Motor neuron (in vitro differentiated cells): ENCODE measurements around the gene EHD1. TPM values are rescaled to one million over a fixed set of nuclear protein-coding genes. Genes with fewer than 3 reads are reported as not detected.

Experiments used
- ATAC-seq, 8 experiments: fragments of 200-7000 bp; cut with Tn5 transposase; replicated peaks in 6 of 8; 2 replicates each; pipeline ENCODE4 v1.8.0; 2021; ENCODE audit warnings: mild to moderate bottlenecking in 8 of 8, moderate library complexity in 8 of 8
- H3K27ac ChIP-seq, 2 donors: fragments of 250-450 bp; sonication (Bioruptor Pico); 2 replicates each; pipeline ENCODE4 v1.9.0; 2021; ENCODE audit warnings: antibody characterized with exemption in 2 of 2, mild to moderate bottlenecking in 2 of 2, moderate library complexity in 1 of 2
- H3K4me1 ChIP-seq, 2 donors: fragments of 250-450 bp; sonication (Bioruptor Pico); replicated peaks in 1 of 2; 2 replicates each; pipeline ENCODE4 v1.6.1; 2021; ENCODE audit warnings: antibody characterized with exemption in 2 of 2, mild to moderate bottlenecking in 2 of 2, moderate library complexity in 1 of 2
- H3K4me3 ChIP-seq, 5 donors: fragments of 250-450 bp; sonication (Bioruptor Pico); 2 replicates each; pipeline ENCODE4 v1.9.0; 2021; ENCODE audit warnings: antibody characterized with exemption in 5 of 5, mild to moderate bottlenecking in 5 of 5, moderate library complexity in 4 of 5
- whole genome bisulfite sequencing, 10 experiments: fragments of 450-650 bp; shearing (Covaris generic); methylation state at CpG; one replicate each; pipeline ENCODE4 v1.0.0; 2022; 5-methylcytosine and 5-hydroxymethylcytosine counted together
- in situ Hi-C, 9 experiments: fragments of 400-800 bp; cut with MboI; loops; one replicate each; pipeline ENCODE4 v1.15.0; 2021; ENCODE audit warnings: low sequenced_read_pairs in 9 of 9, low pct_unique_long_range_greater_than_20kb in 2 of 9; ENCODE audit not compliant: unreplicated experiment in 9 of 9
- total RNA-seq, 8 experiments: library from RNA; unstranded; fragments of 300-600 nt; gene quantifications; 2 replicates each; pipeline versions ENCODE4 v1.2.3 to v1.2.4, GENCODE V29; 2022

The EHD1 gene
- total RNA-seq, 8 experiments from 2014 or later, result 20.2 to 37.2 (median 30.6) TPM

DNA sequence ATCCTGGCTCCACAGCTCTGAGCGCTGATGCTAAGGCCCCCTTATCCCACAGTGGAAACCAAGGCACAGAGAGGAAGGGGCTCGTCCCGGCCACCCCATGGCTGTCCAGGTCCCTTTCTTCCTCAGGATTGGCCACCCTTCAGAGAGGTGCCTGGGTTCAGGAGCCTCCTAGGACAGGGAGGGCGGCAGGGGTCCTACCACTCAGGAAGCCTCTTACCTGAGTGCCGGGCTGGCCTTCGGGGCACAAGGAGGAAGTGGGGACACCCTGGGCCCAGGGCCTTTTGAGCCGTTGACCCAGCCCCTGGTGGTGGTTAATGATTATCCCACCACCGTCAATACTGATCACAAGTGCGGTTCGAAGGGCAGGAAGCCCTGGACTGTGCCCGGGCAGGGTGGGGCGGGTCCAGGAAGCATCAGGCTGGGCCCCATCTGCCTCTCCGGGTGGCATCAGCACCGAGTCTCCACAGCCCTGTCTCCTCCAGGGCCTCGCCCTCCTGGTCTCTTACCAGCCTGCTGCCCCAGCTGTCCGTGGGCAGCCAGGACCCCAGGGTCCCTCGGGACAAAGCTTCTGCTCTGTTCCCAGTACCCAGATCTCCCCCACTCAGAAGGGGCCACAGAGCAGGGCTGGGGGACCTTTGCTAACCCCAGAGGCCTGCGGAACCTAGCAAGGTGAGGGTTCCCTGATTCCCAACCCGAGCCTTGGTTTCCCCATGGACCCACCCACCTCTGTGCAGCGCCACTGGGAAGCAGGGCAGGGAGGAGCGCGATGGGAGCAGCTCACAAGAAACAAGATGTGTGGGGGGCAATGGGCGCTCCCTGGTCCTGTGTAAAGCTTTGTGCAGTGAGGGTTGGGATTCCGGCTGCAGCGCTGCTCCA lies 15.0 kb upstream of the EHD1 start:
- Histone ChIP-seq H3K4me3 (no peak overlapping the region), H3K4me1 (peaks cover 8 to 18% of the 10 kb centered on the region in 2 donors), H3K27ac (no peak overlapping the region)
- ATAC-seq, result peak in 2 of 8 experiments; percentile 2 to 5
- WGBS, 10 experiments, result 67 to 100% (median 73%) methylated on average over 1 to 4 of the region's 25 CpGs; no CpG with 5 or more reads in 7 of the 10 experiments
- in situ Hi-C loops, result loop anchor here in 1 of 9 experiments (10.0 kb wide), 1 partner anchor 49 kb away; the partner anchor contains the start of gene CDC42BPG

DNA sequence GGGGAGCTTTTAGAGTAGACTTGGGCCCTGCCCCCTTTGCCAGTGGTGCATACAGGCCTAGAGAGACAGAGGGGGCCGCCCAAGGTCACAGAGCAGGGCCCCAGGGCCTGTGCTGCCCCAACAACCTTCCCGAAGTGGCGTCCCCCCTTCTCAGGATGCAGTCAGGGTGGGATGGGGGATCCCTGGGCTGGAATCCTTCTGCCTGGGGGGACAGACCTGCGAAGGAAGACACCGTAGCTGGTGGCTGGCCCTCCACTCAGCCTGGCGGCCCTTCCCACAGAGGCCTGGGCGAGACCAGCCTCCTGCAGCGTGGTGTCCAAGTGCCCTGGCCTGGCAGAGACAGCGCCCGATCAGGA lies 14.4 kb upstream of the EHD1 start:
- Histone ChIP-seq H3K4me3 (no peak overlapping the region), H3K27ac (no peak overlapping the region), H3K4me1 (peaks cover 14 to 24% of the 10 kb centered on the region in 2 donors)
- no peak for ATAC-seq
- WGBS, 10 experiments, result 80 to 100% methylated on average over 1 to 3 of the region's 10 CpGs; no CpG with 5 or more reads in 8 of the 10 experiments
- in situ Hi-C loops, result loop anchor here in 1 of 9 experiments (10.0 kb wide), 1 partner anchor 48 kb away; the partner anchor contains the start of gene CDC42BPG

DNA sequence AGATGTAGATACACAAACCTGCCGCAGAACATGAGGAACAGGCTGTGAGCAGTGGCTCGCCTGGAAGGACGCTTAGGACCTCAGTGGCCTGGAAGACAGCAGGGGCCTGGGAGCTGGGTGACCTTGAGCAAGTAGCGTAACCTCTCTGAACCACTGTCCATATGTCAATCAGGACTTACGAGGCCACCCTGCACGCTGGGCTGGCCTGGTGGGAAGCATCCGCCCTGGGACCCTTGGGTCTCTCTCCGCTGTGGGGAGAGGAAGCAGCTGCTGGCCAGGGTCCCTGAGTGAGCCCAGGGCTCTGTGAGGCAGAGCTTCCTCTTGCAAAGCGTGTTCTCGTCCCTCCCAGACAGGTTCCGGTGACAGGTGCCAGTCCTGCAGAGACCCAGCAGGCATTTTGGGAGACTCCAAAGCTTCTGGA lies 14.0 kb upstream of the EHD1 start:
- Histone ChIP-seq H3K4me3 (no peak overlapping the region), H3K4me1 (peaks cover 16 to 28% of the 10 kb centered on the region in 2 donors), H3K27ac (no peak overlapping the region)
- no peak for ATAC-seq
- in situ Hi-C loops, result loop anchor here in 1 of 9 experiments (10.0 kb wide), 1 partner anchor 48 kb away; the partner anchor contains the start of gene CDC42BPG
- 65 to 100% (median 91%) methylated on average over 1 to 4 of the region's 11 CpGs; no CpG with 5 or more reads in 3 of the 10 experiments for WGBS, 10 experiments

DNA sequence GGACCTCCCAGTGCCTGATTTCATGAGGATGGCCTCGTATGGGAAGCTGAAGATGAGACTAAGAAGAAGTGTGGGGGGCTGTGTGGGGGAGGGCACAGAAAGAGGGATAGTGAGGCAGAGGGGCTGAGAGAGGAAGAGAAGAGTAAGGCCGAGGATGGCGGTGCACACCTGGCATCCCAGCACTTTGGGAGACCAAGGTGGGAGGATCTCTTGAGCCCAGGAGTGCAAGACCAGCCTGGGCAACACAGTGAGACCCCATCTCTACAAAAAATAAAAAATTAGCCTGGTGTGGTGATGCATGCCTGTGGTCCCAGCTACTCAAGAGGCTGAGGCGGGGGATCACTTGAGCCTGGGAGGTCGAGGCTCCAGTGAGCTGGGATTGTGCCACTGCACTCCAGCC lies 13.5 kb upstream of the EHD1 start:
- H3K4me3 ChIP-seq, result no peak overlapping the region
- H3K27ac ChIP-seq, result no peak overlapping the region
- no peak for ATAC-seq
- in situ Hi-C loops, result loop anchor here in 1 of 9 experiments (10.0 kb wide), 1 partner anchor 47 kb away; the partner anchor contains the start of gene CDC42BPG
- WGBS, 10 experiments, result 10 to 100% (median 31%) methylated on average over 1 to 2 of the region's 5 CpGs; no CpG with 5 or more reads in 6 of the 10 experiments
- peaks cover 16 to 33% of the 10 kb centered on the region in 2 donors for H3K4me1 ChIP-seq

DNA sequence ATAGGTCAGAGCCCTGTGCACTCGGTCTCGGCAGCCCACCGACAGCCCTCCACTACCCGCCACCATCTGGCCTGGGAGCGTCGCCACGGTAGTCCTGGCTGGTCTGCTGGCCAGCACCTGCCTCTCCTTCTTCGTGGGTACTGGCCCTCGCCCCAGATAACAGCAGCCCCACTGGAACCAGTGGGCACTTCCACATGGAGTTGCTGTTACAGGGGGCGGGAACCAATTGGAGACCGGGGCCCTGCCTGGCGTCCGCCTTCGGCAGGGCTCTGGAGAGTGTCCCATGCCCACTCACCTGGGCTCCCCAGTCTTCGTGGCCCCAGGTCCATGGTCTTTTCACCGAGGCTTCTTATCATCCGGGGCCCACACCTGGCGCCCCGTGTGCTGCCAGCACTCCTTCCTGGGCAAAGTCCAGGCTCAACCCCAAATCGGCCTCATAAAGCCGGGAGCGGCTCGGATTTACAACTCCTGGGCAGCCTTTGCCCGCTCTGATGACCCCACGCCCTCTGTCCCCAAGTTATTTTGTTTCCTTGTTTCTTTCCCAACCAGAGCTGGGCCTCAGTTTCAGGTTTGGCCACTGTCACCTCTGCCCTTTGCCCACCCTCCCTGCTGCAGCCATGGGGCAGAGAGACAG lies 12.9 kb upstream of the EHD1 start:
- ATAC-seq, result no peak
- in situ Hi-C loops, result loop anchor here in 1 of 9 experiments (10.0 kb wide), 1 partner anchor 47 kb away; the partner anchor contains the start of gene CDC42BPG
- 40 to 94% (median 84%) methylated on average over 2 to 6 of the region's 25 CpGs; no CpG with 5 or more reads in 6 of the 10 experiments for WGBS, 10 experiments

DNA sequence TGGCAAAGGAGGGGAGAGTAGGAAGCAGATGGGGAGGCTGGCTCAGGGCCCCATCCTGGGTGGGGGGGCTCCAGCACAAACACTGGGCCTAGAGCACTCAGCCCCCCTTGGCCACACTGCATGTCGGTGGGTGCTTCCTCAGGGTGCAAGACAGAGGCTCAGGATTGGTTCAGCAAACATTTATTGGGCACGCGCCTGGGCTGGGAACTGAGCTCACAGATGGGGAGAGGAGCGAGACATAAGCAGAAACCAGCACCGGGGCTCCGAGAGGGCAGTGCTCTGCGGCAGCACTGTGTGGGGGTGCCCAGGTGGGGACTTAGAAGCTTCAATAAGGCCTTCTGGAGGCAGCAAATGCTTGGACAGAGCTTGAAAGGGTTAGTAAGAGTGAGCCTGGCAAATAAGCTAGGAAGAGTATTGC lies 12.1 kb upstream of the EHD1 start:
- H3K4me1 ChIP-seq, result peaks cover 16 to 36% of the 10 kb centered on the region in 2 donors
- WGBS, 10 experiments, result 87 to 94% methylated on average over 3 of the region's 7 CpGs; no CpG with 5 or more reads in 8 of the 10 experiments
- in situ Hi-C loops, result loop anchor here in 1 of 9 experiments (10.0 kb wide), 1 partner anchor 46 kb away; the partner anchor contains the start of gene CDC42BPG
- ATAC-seq, result no peak
- H3K4me3 ChIP-seq, result no peak overlapping the region
- no peak overlapping the region for H3K27ac ChIP-seq

More for the DNA sequence above, 12.9 kb upstream of the EHD1 start:
- no peak overlapping the region for H3K4me3 ChIP-seq
- H3K27ac ChIP-seq, result no peak overlapping the region
- H3K4me1 ChIP-seq, result peaks cover 16 to 33% of the 10 kb centered on the region in 2 donors

DNA sequence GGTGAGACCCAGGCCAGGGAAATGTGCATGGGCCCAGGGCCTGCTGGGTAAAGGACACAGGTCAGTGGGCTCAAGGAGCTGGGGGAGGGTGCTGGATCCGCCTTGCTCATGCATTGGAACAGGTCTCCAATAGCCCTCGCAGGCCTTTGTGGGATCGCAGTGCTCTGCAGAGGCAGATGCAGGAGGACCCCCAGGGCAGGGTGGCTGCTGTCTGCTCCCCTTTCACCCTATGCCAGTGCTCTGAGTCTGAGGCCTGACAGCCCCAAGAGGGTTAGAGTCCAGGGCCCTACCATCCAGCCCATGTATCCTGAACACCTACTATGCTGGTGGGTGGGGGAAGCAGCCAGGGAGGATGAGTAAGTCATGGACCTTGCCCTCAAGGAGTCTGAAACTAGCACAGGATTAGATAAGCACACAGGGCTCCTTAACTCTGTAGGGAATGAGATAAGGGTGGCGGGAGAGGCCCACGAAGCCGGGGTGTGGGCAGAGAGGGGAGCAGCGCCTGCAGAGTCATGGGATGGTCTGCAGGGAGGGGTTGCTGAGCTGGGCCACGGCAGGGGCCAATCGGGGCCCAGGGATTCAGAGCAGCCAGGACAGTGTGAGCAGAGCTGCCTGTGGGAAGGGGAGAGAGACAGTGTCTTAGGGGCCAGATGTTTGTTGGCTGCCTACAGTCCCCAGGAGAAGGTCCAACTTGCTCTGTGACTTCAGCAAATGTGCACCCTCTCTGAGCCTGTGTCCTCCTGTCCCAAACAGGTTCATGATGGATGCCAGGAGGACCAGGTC lies 10.5 kb upstream of the EHD1 start:
- Histone ChIP-seq H3K4me1 (peaks cover 14 to 33% of the 10 kb centered on the region in 2 donors), H3K4me3 (no peak overlapping the region), H3K27ac (peak overlapping the region in 1 of 2 donors; percentile 3)
- 0 to 100% (median 78%) methylated on average over 1 to 3 of the region's 9 CpGs; no CpG with 5 or more reads in 7 of the 10 experiments for WGBS, 10 experiments
- ATAC-seq, result peak in 3 of 8 experiments; percentile 5 to 13 (median 7)
- in situ Hi-C loops, result no loop called here

DNA sequence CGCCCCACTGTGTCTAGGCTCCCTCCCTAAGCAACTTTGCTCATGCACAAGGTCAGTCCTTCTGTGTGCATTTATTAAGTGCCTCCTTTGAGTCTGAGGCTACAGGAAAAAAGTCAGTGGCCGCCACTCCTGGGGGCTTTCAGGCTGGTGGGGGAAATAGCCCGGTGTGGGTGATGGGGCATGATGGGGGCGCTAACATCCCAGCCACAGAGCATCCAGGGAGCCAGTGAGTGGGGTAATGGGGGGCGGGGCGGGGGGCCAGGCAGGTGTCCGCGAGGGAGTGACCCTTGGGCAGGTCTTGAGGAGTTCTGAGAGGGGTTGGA lies 9.9 kb upstream of the EHD1 start:
- peaks cover 13 to 28% of the 10 kb centered on the region in 2 donors for H3K4me1 ChIP-seq
- H3K4me3 ChIP-seq, result no peak overlapping the region
- 50% methylated on average over 1 of the region's 8 CpGs; no CpG with 5 or more reads in 9 of the 10 experiments for WGBS, 10 experiments
- ATAC-seq, result no peak
- H3K27ac ChIP-seq, result peak overlapping the region; percentile 15 to 57
- in situ Hi-C loops, result no loop called here

DNA sequence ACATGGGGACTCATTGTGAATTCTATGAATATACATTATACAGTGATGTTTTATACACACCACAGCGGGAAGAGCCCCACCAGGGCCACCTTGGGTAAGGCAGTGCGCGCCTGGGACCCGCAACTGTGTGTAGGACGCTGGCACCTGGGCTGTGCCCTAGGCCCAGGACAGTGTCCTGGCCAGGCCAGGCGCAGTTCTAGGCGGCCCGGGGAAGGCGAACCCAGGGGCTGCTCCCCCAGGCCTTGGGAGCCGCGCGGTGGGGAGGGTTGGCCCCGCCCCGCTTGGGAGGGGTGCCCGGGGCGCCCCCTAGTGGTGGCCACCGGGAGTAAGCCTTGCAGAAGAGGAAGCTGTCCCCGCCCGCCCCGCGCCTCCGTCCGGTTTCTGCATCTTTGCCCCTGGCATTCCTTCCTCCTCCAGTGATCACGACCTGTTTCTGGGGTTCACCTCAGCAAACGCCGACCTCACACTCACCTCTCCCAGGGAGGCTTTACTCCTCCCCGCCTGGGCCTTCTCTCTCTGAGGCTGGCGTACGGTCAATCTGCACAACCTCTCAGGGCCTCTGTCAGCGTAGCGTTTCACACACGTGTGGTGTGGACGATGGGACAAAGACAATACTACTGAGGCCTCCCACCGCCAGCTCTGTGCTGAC lies 9.5 kb upstream of the EHD1 start:
- peak; percentile 74 to 93 (median 81) for ATAC-seq
- peak overlapping the region; percentile 15 to 57 for H3K27ac ChIP-seq
- in situ Hi-C loops, result no loop called here
- 57 to 75% (median 68%) methylated on average over 1 to 6 of the region's 34 CpGs; no CpG with 5 or more reads in 6 of the 10 experiments for WGBS, 10 experiments
- peaks cover 13 to 24% of the 10 kb centered on the region in 2 donors for H3K4me1 ChIP-seq
- peak overlapping the region in 2 of 5 donors; percentile 10 to 14 for H3K4me3 ChIP-seq

DNA sequence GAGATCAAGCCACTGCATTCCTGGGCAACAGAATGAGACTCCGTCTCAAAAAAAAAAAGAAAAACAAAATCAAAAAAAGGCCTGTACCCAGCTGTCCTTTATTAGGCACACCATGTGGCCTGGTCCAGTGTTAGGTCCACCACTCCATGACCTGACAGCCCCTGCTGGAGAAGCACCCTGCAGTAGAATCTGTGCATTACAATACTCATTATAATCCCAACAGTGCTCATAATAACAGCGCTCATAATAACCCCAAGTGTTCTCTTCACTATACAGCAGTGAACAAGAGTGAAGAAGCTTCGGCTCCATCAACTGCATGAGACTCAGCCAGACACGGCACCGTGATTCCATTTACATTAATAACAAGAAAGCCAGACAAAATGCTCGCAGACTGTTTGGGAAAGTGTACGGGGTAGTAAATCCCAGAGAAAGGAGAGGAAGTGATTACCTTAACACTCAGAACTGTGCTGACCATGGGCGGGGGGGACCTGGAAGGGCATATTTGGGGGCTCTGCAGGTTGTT lies 8.9 kb upstream of the EHD1 start:
- in situ Hi-C loops, result no loop called here
- ATAC-seq, result no peak
- Histone ChIP-seq H3K4me1 (peaks cover 13 to 24% of the 10 kb centered on the region in 2 donors), H3K4me3 (no peak overlapping the region), H3K27ac (peak overlapping the region in 1 of 2 donors; percentile 57)
- 40 to 92% (median 81%) methylated on average over 1 to 7 of the region's 8 CpGs; no CpG with 5 or more reads in 2 of the 10 experiments for WGBS, 10 experiments

DNA sequence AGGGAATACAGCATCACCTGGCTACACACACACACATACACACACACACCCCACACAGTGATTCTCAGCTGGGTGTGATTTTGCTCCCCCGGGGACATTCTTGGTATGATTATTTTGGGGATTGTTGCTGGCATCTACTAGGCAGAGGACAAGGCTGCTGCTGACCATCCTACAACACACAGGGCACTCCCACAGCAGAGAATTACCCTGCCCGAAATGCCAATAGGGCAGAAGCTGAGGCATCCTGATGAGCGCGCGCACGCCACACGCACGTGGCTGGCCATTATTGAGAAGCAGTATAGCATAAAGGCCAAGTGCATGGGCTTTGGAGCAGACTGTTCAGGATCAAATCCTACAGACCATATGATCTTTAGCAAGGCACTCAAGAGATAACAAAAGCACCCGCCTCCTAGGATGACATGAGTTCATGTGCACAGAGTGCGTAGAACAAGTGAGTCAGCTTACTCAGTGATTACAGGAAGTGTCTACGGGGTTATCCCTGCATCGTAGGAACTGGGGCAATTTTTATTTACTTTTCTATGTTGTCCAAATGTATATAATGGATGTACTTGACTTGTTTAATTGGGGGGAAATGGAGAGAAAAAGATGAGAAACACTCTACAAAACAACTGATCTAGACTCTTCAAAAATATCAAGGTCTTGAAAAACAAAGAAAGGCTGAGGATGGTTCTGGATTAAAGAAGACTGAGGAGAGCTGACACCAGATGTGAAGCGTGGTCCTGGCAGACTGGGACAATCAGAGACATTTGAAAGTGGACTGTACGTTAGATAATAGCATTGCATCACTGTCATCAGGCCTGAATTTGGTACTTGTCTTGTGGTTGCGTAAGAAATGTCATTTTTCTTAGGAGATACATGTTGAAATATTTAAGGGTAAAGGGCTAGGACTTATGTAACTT lies 7.2 kb upstream of the EHD1 start:
- Histone ChIP-seq H3K27ac (no peak overlapping the region), H3K4me1 (peaks cover 27 to 39% of the 10 kb centered on the region in 2 donors), H3K4me3 (no peak overlapping the region)
- in situ Hi-C loops, result no loop called here
- peak in 4 of 8 experiments; percentile 27 to 53 (median 41) for ATAC-seq
- 69 to 94% (median 82%) methylated on average over 2 to 14 of the region's 15 CpGs; no CpG with 5 or more reads in 1 of the 10 experiments for WGBS, 10 experiments
